ENCODE results near the gene KRTAP25-1. TPM values are rescaled to one million over a fixed set of nuclear protein-coding genes. Genes with fewer than 3 reads are reported as not detected.

Gene KRTAP25-1
- total and polyA plus RNA-seq, 10 of the 15 experiments (the other 5 are each of a cell fraction or from before 2014, with no cell fraction given): not detected

- intact Hi-C loops (cut with micrococcal nuclease; ENCODE audit: unreplicated experiment) (no loop called here), in situ Hi-C loops (cut with MboI) (no loop called here)
- no peak for FAIRE-seq
- Histone ChIP-seq H3K9ac (ENCODE audit: control insufficient read depth, insufficient read depth, low read length) (no peak overlapping the region), H3K4me2 (ENCODE audit: control insufficient read depth, insufficient read depth) (no peak overlapping the region), H3K27me3 (replicated peaks in 1 of 2; ENCODE audit: control insufficient read depth in 2 of 2, insufficient read depth in 2 of 2, low read length in 1 of 2) (no peaks in the 10 kb centered on the region), H3K36me3 (ENCODE audit: control insufficient read depth in 2 of 2, insufficient read depth in 2 of 2, low read length in 1 of 2) (no peaks in the 10 kb centered on the region), H3K79me2 (ENCODE audit: control insufficient read depth, insufficient read depth, low read length) (no peaks in the 10 kb centered on the region), H4K20me1 (ENCODE audit: control insufficient read depth, insufficient read depth) (no peaks in the 10 kb centered on the region), H3K27ac (ENCODE audit: control insufficient read depth, insufficient read depth) (no peak overlapping the region), H3K9me3 (replicated peaks; ENCODE audit: control insufficient read depth, insufficient read depth, low read length) (no peaks in the 10 kb centered on the region), H2AFZ (ENCODE audit: control insufficient read depth, low read depth, low read length) (no peak overlapping the region), H3K4me1 (ENCODE audit: control insufficient read depth, insufficient read depth, low read length) (no peaks in the 10 kb centered on the region), H3K4me3 (no peak overlapping the region)
- no peak for ATAC-seq
- TF ChIP-seq BMI1 (IDR thresholded peaks at IDR 0.05; ENCODE audit: borderline replicate concordance) (no peak), MEF2B (IDR thresholded peaks at IDR 0.05; ENCODE audit: partially characterized antibody, poor library complexity, severe bottlenecking) (no peak), ZSCAN29 (IDR thresholded peaks at IDR 0.05) (no peak), MXI1 (IDR thresholded peaks at IDR 0.05; ENCODE audit: low read depth, low read length) (no peak), WRNIP1 (IDR thresholded peaks at IDR 0.05; ENCODE audit: borderline replicate concordance, low read depth, low read length) (no peak)
- TF ChIP-seq, protein P1, sequence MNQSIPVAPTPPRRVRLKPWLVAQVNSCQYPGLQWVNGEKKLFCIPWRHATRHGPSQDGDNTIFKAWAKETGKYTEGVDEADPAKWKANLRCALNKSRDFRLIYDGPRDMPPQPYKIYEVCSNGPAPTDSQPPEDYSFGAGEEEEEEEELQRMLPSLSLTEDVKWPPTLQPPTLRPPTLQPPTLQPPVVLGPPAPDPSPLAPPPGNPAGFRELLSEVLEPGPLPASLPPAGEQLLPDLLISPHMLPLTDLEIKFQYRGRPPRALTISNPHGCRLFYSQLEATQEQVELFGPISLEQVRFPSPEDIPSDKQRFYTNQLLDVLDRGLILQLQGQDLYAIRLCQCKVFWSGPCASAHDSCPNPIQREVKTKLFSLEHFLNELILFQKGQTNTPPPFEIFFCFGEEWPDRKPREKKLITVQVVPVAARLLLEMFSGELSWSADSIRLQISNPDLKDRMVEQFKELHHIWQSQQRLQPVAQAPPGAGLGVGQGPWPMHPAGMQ (IDR thresholded peaks at IDR 0.05; ENCODE audit: borderline replicate concordance): no peak
- TF ChIP-seq, protein P2, sequence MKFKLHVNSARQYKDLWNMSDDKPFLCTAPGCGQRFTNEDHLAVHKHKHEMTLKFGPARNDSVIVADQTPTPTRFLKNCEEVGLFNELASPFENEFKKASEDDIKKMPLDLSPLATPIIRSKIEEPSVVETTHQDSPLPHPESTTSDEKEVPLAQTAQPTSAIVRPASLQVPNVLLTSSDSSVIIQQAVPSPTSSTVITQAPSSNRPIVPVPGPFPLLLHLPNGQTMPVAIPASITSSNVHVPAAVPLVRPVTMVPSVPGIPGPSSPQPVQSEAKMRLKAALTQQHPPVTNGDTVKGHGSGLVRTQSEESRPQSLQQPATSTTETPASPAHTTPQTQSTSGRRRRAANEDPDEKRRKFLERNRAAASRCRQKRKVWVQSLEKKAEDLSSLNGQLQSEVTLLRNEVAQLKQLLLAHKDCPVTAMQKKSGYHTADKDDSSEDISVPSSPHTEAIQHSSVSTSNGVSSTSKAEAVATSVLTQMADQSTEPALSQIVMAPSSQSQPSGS (IDR thresholded peaks at IDR 0.05; ENCODE audit: low read length): no peak
- TF ChIP-seq, protein P3, sequence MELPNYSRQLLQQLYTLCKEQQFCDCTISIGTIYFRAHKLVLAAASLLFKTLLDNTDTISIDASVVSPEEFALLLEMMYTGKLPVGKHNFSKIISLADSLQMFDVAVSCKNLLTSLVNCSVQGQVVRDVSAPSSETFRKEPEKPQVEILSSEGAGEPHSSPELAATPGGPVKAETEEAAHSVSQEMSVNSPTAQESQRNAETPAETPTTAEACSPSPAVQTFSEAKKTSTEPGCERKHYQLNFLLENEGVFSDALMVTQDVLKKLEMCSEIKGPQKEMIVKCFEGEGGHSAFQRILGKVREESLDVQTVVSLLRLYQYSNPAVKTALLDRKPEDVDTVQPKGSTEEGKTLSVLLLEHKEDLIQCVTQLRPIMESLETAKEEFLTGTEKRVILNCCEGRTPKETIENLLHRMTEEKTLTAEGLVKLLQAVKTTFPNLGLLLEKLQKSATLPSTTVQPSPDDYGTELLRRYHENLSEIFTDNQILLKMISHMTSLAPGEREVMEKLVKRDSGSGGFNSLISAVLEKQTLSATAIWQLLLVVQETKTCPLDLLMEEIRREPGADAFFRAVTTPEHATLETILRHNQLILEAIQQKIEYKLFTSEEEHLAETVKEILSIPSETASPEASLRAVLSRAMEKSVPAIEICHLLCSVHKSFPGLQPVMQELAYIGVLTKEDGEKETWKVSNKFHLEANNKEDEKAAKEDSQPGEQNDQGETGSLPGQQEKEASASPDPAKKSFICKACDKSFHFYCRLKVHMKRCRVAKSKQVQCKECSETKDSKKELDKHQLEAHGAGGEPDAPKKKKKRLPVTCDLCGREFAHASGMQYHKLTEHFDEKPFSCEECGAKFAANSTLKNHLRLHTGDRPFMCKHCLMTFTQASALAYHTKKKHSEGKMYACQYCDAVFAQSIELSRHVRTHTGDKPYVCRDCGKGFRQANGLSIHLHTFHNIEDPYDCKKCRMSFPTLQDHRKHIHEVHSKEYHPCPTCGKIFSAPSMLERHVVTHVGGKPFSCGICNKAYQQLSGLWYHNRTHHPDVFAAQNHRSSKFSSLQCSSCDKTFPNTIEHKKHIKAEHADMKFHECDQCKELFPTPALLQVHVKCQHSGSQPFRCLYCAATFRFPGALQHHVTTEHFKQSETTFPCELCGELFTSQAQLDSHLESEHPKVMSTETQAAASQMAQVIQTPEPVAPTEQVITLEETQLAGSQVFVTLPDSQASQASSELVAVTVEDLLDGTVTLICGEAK (IDR thresholded peaks at IDR 0.05; ENCODE audit: borderline replicate concordance): no peak
- ChIA-PET POLR2A (no interaction called here), CTCF (no interaction called here), RAD21 (ENCODE audit: unreplicated experiment) (no interaction called here), SMC1A (ENCODE audit: uncharacterized antibody, unreplicated experiment) (no interaction called here)
- 7% methylated on average over 1 of the region's 1 CpG for WGBS (ENCODE audit: insufficient coverage, insufficient replicate concordance, low lambda C conversion rate, missing lambda C conversion rate)
- BruUV-seq (replicated peaks): no TSS peak
- DNase-seq (ENCODE audit: low read depth, low spot score): no peak
These were observed 15.8 kb upstream of the KRTAP25-1 start for GRCh38 chr21:30305136-30305535.
